ENCODE results near the gene PTF1A. TPM values are rescaled to one million over a fixed set of nuclear protein-coding genes. Genes with fewer than 3 reads are reported as not detected.
"Not testable (repeated sequence)": the region's sequence is repeated elsewhere in the genome, so short reads cannot be mapped to it uniquely, and the experiment has no call there.

Gene PTF1A
- total RNA-seq, 1 donor from 2014 or later = not detected

DNA sequence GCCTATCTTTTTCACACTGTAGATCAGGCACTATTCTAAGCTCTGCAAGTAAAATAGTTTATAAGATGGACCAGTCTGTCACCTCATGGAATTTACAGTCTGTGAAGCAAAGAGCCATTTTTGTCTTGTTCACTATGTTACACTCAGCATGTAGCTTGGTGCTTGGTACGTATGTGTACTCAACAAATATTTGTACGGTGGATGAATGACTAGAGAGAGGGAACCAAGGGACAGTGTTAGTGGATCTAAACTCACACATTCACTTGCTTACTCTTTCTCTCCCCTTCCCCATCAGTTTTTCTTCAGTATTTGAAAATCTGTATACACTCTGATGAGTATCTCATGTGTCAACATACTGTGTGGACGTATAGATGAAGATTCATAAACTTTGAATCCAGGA, 45.9 kb downstream of the PTF1A start:
- Histone ChIP-seq H3K9ac (no peak overlapping the region), H3K4me1 (no peaks in the 10 kb centered on the region), H3K9me3 (ENCODE audit: low read depth) (no peaks in the 10 kb centered on the region), H3K79me2 (ENCODE audit: low read depth) (no peaks in the 10 kb centered on the region), H3K4me2 (no peak overlapping the region), H3K27ac (no peak overlapping the region), H3K27me3 (no peaks in the 10 kb centered on the region), H3K4me3 (no peak overlapping the region), H3F3A (ENCODE audit: low read depth) (no peaks in the 10 kb centered on the region), H2AFZ (replicated peaks) (no peak overlapping the region), H4K20me1 (ENCODE audit: low read depth) (no peaks in the 10 kb centered on the region), H3K36me3 (no peaks in the 10 kb centered on the region)
- no peaks in the 10 kb centered on the region for H3K27me3 Mint-ChIP-seq (ENCODE audit: insufficient read depth, low read depth)
- TF ChIP-seq EZH2phosphoT487 (IDR thresholded peaks at IDR 0.05) (no peak), EZH2 (IDR thresholded peaks at IDR 0.05) (no peak)
- TF ChIP-seq, protein P1, sequence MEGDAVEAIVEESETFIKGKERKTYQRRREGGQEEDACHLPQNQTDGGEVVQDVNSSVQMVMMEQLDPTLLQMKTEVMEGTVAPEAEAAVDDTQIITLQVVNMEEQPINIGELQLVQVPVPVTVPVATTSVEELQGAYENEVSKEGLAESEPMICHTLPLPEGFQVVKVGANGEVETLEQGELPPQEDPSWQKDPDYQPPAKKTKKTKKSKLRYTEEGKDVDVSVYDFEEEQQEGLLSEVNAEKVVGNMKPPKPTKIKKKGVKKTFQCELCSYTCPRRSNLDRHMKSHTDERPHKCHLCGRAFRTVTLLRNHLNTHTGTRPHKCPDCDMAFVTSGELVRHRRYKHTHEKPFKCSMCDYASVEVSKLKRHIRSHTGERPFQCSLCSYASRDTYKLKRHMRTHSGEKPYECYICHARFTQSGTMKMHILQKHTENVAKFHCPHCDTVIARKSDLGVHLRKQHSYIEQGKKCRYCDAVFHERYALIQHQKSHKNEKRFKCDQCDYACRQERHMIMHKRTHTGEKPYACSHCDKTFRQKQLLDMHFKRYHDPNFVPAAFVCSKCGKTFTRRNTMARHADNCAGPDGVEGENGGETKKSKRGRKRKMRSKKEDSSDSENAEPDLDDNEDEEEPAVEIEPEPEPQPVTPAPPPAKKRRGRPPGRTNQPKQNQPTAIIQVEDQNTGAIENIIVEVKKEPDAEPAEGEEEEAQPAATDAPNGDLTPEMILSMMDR (IDR thresholded peaks at IDR 0.05) = no peak
- H3K4me3 Mint-ChIP-seq = no peak overlapping the region
- H3K27ac Mint-ChIP-seq = no peak overlapping the region
- peaks cover 8% of the 10 kb centered on the region for H3K9me3 Mint-ChIP-seq
- H3K36me3 Mint-ChIP-seq = no peaks in the 10 kb centered on the region
- no peaks in the 10 kb centered on the region for H3K4me1 Mint-ChIP-seq
- no peak for DNase-seq (ENCODE audit: low spot score)

DNA sequence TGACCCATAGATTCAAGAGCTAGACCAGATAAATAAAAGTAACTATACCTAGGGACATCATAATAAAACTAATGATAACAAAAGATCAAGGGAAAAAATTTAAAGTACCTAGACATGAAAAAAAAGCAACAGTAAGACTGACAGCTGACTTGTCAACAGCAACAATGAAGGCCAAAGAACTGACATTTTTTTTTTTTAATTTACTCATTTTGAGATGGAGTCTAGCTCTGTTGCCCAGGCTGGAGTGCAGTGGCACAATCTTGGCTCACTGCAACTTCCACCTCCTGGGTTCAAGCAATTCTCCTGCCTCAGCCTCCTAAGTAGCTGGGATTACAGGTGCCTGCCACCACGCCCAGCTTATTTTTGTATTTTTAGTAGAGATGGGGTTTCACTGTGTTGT, 49.7 kb downstream of the PTF1A start:
- not testable (repeated sequence) for H3K36me3 ChIP-seq; DNase-seq (ENCODE audit: low spot score); H3K27me3 ChIP-seq; H3K4me1 ChIP-seq; H3K4me2 ChIP-seq; H3K9me3 Mint-ChIP-seq; H3K9me3 ChIP-seq (ENCODE audit: low read depth); H4K20me1 ChIP-seq (ENCODE audit: low read depth); H3K79me2 ChIP-seq (ENCODE audit: low read depth); H3K4me3 ChIP-seq; H3K4me1 Mint-ChIP-seq; H3K4me3 Mint-ChIP-seq; H3K27ac Mint-ChIP-seq; H3K36me3 Mint-ChIP-seq; H3K27ac ChIP-seq; H3F3A ChIP-seq (ENCODE audit: low read depth); H3K27me3 Mint-ChIP-seq (ENCODE audit: insufficient read depth, low read depth); H3K9ac ChIP-seq; H2AFZ ChIP-seq (replicated peaks)

Small RNA genes within 50 kb of the gene (small RNA-seq; reads per million reads assigned to genes)
- gene RF00561 = not detected

Other genes with a start within 250 kb of the PTF1A start
- gene MSRB2, start 96.7 kb upstream of the PTF1A start, total RNA-seq (ENCODE audit: low replicate concordance) = 15.2 and 17.2 TPM in 2 replicates
- gene C10orf67, start 152.5 kb downstream of the PTF1A start, total RNA-seq (ENCODE audit: low replicate concordance) = not detected in 2 replicates
- gene OTUD1, start 246.8 kb downstream of the PTF1A start, total RNA-seq (ENCODE audit: low replicate concordance) = 5.4 and 7.9 TPM in 2 replicates